NT2/D1 (cell line): ENCODE measurements around the gene CDKL5.

ENCODE experiments used
- SUZ12 ChIP-seq: IDR thresholded peaks from 2 replicates; pipeline ENCODE4 v1.6.1; 2011; ENCODE audit not compliant: insufficient read length, insufficient read depth; ENCODE audit errors: extremely low read depth
- YY1 ChIP-seq: IDR thresholded peaks from 2 replicates; pipeline ENCODE4 v1.6.1; 2011; ENCODE audit not compliant: insufficient read length, insufficient read depth
- ZNF274 ChIP-seq: IDR thresholded peaks from 2 replicates; pipeline ENCODE4 v1.6.1; 2011; ENCODE audit warnings: mild to moderate bottlenecking, low read depth, low read length

- TF ChIP-seq YY1 (no peak), ZNF274 (no peak), SUZ12 (no peak)
Observed at GRCh38 chrX:18545771-18546170, 120.4 kb downstream of the CDKL5 start.
